H4 (cell line): Measurements from ENCODE around the gene AUTS2. TPM values are rescaled to one million over a fixed set of nuclear protein-coding genes. Genes with fewer than 3 reads are reported as not detected.

Source experiments
- DNase-seq: peaks from one replicate; pipeline ENCODE4 v3.0.0-alpha.2; 2015; ENCODE audit warnings: low spot score
- total RNA-seq: library from RNA; depleted of rRNA; stranded (reverse); fragments of >200 nt; shearing (Covaris generic); gene quantifications from 2 replicates; pipeline ENCODE4 v1.2.3, GENCODE V29; 2014

The AUTS2 gene
- total RNA-seq, 1 experiment from 2014 or later = 4.1 TPM

DNA sequence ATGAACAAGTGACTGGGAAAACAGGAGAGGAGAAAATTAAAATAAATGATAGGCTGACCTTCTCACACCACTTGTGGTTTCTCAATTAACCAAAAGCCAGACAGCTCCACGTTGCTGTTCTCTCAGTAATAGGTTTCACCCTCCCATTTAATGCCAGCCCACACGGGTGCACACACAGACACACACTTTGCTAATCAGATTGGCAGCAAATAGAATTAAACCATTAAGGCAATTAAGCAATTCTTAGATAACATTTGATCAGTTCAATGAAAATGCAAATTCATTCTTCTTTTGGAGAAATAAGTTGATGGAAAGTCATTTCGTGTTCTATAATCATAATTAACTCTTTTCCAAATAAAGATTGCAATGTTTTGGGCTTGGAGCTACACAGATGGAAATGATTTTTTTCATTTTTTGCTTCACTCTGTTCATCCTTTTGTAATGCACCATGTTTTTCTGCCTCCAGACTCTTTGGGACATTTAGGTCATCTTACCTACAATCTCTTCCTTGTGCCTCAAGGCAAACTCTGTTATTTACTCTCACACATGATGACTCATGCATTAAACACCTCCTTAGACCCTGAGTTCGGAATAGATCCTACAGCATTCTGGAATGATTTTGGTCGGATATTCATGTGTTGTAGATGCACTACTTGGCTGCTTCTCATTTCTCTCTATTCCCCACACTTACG lies 700.7 kb downstream of the AUTS2 start:
- DNase-seq = peak; percentile 62

DNA sequence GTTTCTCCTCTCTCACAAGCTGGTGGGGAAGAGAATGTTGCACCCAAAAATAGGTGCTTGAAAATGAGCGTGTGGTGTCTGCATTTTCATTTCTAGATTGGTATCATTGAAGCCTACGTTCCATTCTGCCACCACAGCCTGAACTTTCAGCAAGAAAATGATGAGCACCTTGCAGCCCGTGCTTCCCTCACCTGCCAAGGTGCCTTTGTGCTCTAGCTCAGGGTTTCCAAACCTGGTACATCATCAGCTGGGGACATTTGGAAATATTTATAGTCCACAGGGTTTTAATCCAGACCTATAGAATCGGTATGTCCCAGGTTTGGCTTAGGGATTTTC lies 701.2 kb downstream of the AUTS2 start:
- no peak for DNase-seq

DNA sequence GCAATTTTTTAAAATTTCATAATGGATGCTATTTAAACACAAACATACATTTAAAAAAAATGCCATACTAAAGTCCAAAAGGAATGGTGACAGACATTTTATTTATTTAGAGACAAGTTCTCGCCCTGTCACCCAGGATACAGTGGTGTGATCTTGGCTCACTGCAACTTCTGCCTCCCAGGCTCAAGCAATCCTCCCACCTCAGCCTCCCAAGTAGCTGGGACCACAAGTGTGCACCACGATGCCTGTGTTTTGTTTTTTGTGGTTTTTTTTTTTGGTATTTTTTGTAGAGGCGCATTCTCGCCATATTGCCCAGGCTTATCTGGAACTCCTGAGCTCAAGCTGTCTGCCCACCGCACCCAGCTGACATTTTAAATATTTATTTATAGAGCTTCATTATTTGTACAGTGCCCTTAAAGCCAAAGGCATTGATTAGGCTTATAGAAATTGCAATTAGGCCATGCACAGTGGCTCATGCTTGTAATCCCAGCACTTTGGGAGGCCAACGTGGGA lies 703.5 kb downstream of the AUTS2 start:
- no peak for DNase-seq

- peak; percentile 41 for DNase-seq
These were observed 705.0 kb downstream of the AUTS2 start for GRCh38 chr7:70303309-70303708.

- DNase-seq = no peak
These were observed 705.5 kb downstream of the AUTS2 start for GRCh38 chr7:70303780-70304179.

DNA sequence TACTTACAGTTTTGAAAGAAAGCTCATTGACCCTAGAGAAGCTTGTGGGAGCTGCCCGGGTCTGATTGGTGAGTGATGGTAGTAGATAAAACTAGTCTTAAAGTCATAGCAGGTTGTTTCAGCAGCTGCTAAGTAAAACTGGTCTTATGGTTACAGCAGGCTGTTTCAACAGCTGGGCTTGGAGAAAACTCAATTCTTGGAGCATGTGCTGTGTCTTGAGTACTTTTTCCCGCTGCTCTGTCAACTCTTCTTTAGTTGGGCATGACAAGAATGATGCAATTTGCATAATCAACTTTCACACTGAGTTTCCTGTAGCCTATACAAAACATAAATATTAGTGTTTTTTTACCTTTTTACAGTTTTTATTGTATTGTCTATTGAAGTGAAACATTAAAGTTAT lies 707.9 kb downstream of the AUTS2 start:
- no peak for DNase-seq

DNA sequence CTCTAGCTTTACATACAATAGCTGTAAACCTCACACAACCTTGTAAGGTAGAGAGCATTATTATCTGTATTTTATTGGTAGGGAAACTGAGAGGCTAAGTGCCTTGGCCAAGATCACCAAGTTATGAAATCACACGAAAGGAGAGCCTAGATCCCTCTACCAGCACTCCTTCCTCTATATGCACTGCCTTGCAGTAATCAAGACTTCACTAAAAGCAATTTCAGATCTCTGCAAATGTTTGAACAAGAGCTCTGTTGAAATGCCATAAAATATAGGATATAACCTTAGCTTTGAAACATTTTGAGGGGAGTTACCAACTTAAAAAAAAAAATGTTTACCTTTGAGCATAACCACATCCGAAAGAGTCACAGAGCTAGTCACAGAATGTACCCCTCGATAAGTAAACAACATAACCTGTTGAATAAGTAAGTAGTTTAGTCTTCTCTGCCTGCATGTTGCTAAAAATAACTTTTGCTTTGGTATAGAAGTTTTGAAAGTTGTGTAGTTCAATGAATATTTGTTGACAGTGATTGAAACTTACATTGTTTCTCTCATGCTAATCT lies 709.4 kb downstream of the AUTS2 start:
- peak; percentile 92 for DNase-seq

GRCh38 chr7:70312336-70312735 lies 714.1 kb downstream of the AUTS2 start:
- DNase-seq = no peak

- no peak for DNase-seq
These were observed 715.0 kb downstream of the AUTS2 start for GRCh38 chr7:70313271-70313670.

GRCh38 chr7:70313687-70314086 lies 715.4 kb downstream of the AUTS2 start:
- DNase-seq = no peak

DNA sequence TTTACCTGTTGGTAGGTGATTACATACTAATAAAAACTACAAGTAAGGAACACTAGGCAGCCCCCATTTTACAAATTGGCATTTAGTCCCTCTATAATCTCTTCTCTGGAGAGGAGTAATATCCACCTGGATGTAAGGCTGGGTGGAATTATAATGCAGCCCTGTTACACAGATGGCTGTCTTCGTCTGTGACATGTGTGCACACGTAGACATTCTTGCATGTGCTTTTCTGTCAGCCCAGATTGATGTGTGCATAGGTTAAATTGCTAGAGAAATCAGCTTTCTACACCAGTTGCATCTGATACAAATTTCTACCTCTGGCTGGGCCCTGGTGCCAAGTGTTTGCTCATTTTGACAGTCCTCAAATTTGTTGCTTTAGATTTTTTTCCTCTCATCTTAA lies 715.9 kb downstream of the AUTS2 start:
- DNase-seq = no peak

DNA sequence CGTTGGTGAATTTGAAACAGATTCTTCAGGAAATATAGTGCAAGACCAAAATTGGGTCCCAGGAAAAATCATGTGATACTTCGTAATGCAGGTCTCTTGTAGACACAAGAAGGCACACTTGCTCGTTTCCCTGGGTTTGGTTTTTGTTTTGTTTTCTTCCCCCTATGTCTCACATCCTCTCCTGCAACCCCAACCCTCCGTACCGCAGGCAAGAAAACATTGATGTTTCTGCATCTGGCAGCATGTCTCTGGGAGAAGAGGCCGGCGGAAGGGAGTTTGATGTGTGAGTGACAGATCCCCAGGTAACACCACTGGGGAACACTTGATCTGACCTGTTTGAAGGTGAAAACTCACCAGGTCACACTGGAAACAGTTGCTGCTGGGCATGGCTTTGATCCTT lies 718.5 kb downstream of the AUTS2 start:
- peak; percentile 46 for DNase-seq

DNA sequence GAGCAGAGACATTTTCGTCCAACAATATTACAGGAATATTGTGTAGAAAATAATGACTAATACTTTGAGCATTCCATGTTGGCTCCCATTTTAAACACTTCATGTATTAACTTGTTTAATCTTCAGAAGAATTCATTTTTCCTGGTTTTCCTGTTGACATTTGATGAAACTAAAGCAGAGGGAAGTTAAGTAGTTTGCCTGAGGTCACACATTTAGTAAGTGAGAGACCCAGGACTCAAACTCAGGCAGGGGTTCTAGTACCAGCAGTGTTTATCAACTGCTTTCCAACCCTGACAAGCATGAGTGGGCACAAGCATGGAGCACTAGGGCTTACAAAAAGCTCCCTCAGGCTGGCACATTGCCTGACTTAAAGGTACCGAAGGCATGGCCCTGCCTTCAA lies 719.1 kb downstream of the AUTS2 start:
- DNase-seq = peak; percentile 65

DNA sequence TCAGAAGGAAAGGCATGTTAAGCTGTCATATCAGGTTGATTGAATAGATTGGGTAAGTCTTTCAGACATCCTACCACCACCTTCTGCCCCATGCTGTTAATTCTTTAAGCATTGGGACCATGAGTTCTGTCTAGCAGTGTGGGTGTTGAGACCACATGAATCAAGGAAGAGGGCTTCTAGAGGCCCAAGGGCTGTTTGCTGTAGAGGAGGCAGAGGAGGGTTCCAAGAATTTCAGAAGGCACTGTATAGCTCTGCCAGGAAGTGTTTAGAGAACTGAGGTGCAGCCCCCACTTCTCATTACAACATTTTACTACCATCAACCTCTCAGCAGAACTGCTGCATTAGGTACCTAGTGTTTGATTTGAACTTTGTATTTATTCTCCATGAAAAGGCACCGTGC lies 720.2 kb downstream of the AUTS2 start:
- DNase-seq = no peak

GRCh38 chr7:70319057-70319456 lies 720.8 kb downstream of the AUTS2 start:
- no peak for DNase-seq

DNA sequence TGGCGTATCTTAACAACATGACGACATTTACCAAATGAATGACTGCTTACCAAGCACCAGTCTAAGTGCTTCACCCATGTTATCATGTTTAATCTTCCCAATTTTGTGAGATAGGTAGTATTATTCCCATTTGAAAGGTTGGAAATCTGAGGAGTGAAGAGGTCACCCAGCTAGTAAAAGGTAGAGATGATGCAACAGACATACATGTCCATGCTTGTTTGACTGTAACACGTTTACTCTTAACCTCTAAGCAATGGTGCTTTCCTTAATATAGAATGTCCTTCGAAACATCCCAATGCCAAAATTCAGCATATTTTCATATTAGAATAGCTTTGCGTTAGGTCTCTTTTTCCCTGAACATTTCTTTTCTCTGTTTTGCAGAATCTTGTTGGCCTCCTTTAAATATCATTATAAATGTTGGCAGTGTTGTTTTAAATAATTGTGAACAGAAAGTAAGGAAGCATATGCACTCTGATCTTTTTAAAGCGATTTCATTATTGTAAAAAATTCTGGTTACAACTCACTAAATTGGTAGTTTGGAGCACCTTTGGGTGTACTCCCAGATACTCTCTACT lies 722.8 kb downstream of the AUTS2 start:
- no peak for DNase-seq

GRCh38 chr7:70322856-70323255 lies 724.6 kb downstream of the AUTS2 start:
- DNase-seq = no peak

- peak; percentile 68 for DNase-seq
These were observed 727.3 kb downstream of the AUTS2 start for GRCh38 chr7:70325509-70326101.

GRCh38 chr7:70334295-70334694 lies 736.0 kb downstream of the AUTS2 start:
- no peak for DNase-seq

DNA sequence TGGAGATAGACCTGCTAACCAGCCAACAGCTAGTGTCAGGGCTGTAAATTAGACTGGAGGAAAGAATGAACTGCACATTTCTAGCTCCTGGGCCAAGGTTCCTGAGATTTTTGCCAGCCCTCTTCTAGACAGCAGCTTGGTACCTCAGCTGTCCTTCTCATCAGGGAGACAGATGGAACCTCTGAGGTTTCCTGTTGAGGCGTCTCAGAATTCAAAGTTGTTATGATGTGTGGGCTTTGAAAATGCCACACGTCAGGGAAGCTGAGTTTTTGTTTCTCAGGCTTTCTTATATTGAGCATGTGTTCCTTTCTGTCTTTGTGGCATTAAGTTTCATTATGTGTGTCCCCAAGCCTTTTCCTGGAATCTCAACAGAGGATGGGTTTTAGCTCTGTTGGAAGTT lies 736.6 kb downstream of the AUTS2 start:
- DNase-seq = no peak

- DNase-seq = no peak
These were observed 738.3 kb downstream of the AUTS2 start for GRCh38 chr7:70336536-70336935.

DNA sequence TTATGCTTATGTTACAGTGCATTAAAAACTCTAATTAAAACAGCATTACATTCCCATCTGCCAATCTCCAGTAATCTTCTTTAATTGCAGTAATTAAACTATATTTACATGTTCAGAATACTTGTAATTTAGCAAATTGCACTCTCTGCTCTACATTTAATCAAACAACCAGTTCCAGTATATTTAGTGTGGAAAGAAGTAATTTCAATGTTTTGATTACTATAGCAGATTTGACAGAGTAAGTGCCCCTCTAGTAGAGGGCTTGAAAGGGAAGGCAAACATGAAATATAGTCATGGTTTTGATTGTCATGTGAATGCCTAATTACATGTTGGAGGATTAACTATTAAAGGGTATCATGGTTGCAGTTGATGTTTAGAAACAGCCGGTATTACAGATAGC lies 739.7 kb downstream of the AUTS2 start:
- no peak for DNase-seq

GRCh38 chr7:70340236-70340635 lies 742.0 kb downstream of the AUTS2 start:
- DNase-seq = no peak
